CD4-positive, alpha-beta T cell treated with Interleukin-6 for 4 hours (primary cell): ENCODE results near the gene TACC2.

Experiments
- DNase-seq: peaks from one replicate; pipeline ENCODE4 v3.0.0-alpha.2; 2020; ENCODE audit warnings: mixed read lengths

The TACC2 gene

DNA sequence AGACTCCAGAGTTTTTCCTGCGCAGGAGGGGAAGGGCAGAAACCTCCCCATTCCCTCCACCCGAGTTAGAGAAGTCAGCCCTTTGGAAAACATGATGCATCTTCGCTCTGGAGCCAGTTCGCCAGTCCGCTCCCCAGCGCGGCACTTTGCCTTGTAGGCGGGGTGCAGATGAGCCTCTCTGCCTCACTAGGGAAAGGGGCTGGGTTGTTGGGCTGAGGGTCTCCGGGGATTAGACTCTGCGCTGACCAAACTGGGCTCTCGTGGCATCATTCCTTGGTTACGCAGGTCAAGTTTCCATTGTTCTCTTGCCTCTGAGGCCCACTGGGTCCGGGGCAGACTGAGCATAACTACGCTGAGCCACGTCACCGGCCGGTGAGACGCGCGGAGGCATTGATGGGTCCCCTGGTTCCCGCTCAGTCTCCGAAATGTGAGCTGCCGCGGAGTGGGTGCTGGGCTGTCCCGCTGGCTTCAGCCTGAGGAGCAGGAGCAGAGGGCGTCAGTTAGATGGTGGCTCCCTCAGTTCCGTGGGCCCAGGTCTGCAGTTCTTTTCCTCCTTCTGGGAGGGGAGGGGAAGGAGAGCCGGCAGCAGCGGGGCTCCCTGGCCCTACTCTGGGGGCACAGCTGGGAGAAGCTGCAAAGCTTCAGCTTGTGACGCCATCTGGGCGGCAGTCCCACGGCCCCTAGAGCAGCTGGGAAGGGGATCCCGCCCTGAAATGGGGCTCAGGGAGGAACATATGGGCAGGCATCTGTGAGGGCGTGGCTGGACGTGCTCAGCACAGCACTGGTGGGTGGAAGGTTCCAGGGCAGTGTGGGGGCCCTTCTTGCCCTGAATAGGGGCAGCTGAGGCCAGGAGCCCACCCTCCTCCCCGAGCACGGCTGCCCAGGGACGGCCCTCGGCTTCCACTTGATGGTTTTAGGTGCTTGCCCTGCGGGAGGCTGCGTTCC lies 160.9 kb downstream of the TACC2 start:
- no peak for DNase-seq

DNA sequence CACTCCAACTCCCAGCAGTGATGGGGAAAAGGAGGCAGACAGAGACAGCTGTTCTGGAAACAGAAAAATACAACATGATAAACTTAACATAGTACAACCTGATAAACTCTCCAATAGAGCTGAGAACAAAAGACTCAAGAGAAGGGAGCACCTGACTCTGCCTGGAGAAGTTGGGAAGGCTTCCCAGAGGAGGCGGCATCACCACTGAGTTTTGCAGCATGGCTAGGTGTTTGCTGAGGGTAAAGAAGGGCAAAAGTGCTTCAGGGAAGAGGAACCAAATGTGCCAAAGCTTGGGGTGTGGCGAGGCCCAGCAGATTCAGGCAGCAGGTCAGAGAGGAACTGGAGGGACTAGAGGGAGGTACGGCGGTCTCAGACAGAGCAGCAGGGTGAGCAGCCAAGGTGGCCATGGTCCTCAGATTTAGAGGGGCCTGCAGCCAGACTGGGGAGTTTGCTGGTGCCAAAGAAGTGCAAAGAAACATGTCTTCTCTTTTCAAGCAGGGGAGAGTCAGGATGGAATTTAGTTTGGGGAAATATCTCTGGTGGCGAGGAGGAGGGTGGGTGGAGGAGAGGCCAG lies 162.2 kb downstream of the TACC2 start:
- no peak for DNase-seq

- DNase-seq = no peak
These were observed 163.6 kb downstream of the TACC2 start for GRCh38 chr10:122152544-122152943.

GRCh38 chr10:122154031-122154544 lies 165.1 kb downstream of the TACC2 start:
- no peak for DNase-seq

GRCh38 chr10:122154545-122155366 lies 165.8 kb downstream of the TACC2 start:
- DNase-seq = no peak

DNA sequence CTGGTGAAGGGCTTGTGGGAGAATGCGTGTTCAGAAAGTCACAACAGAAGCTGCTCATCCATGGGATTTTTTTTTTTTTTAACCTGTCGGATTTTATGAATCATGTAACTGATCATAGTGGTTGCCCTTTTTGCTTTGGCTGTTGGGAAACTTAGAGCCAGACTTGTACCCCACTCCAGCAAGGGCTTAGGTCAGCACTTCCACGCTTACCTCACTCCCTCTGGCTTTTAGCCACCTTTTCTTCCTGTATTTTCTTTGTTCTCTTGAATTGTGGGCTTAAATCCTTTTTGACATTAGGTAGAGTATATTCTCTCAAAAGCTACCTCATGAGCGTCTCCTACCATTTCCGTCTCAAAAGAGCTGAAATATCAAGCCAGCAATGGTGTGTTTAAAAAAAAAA lies 168.5 kb downstream of the TACC2 start:
- DNase-seq = no peak

- DNase-seq = no peak
These were observed 169.4 kb downstream of the TACC2 start for GRCh38 chr10:122158362-122158761.

GRCh38 chr10:122159141-122159970 lies 170.4 kb downstream of the TACC2 start:
- DNase-seq = no peak

DNA sequence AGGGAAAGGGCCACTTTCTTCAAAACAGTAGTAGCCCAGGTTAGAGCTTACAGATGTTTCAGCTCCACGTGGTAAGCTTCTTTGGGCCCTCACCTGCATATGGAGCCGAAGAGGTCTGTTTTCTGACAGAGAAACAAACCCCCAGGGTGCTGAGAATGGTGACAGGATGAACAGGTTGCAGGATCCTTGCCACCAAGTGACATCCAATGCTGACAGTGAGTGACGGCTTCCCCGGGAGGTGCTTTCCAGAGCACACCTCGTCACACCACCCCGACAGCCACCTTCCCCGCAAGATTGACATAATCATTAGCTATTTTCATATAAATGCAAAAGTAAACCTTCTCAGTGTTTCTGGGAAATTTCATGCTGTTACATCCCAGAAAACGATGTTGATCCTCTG lies 172.8 kb downstream of the TACC2 start:
- DNase-seq = no peak

DNA sequence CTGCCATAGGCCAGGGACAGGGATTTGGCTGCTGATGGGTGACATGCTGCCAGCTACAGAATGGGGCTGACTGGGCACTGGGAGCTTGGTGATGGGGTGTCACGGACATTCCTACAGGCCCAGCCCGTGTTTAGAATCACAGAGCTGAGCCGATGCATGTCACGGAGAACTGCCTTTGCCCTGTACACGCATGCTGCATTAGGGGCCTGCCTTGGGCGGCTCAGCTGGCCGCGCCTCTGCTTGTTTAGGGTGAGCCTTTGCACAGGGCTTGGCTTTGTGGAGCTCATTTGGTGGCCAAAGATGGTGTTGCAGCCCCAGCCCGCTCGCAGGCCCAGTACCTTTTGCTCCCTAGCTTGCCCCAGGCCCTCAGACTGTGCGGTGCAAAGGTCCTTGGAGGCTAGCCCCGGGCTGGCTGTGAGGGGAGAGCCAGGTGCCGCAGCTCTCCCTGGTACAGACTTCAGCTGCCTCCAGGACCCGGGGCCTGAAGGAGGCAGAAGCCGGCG lies 173.8 kb downstream of the TACC2 start:
- DNase-seq = no peak

GRCh38 chr10:122163174-122164022 lies 174.4 kb downstream of the TACC2 start:
- no peak for DNase-seq

- no peak for DNase-seq
These were observed 175.1 kb downstream of the TACC2 start for GRCh38 chr10:122164023-122164601.

GRCh38 chr10:122164815-122165483 lies 176.0 kb downstream of the TACC2 start:
- DNase-seq = no peak

GRCh38 chr10:122165484-122166276 lies 176.7 kb downstream of the TACC2 start:
- no peak for DNase-seq

DNA sequence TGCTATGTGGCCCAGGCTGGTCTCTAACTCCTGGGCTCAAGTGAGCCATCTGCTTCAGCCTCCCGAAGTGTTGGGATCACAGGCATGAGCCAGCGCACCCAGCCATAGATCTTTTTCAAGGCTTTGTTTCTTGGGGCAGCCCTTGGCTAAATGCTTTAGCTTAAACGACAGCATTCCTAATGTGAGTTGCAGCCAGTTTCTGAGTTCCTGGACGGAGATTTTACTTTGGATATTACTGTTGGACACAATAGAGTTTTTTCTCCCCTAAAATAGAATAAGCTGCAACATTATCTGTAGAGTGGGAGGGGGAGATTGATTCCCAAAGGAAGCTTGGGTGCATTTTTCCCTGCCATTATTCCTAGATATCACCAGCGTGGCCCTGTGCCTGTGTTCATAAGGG lies 179.1 kb downstream of the TACC2 start:
- DNase-seq = no peak

DNA sequence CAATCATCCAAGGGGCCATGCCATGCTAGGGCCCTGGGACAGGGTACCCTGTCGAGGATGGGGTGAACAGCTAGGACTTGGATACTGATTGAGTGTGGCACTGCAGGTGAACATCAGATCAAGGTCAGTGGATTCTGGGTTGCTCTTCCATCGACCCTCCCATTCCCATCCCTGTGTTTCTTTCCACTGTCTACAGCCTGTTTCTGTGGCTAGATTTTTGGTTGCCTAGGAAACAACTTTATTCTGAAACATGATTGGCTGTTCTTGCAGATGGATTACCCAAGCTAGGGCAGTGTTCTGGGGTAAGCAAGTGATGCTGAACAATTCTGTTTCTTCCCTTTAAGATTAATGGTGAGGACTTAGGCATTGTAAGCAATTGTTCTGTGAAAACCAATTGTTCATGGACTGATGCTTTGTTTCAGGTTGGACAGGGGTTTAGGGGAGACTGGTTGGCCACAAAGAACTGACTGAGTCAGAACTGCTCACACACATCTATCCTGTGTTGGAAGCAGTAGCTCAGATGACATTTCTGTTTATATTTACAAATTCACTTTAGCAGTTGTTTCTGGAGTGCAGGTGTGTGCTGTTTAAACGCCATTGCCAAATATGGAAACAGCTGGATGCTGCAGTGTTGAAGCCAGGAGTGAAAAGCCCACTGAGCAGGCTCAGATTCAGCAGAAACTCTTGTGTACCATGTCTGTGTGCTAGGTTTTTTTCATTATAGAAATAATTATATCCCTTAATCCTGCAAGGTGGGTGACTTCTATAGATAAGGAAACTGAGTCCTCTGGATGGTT lies 179.8 kb downstream of the TACC2 start:
- DNase-seq = no peak

GRCh38 chr10:122170802-122171201 lies 181.8 kb downstream of the TACC2 start:
- DNase-seq = no peak

DNA sequence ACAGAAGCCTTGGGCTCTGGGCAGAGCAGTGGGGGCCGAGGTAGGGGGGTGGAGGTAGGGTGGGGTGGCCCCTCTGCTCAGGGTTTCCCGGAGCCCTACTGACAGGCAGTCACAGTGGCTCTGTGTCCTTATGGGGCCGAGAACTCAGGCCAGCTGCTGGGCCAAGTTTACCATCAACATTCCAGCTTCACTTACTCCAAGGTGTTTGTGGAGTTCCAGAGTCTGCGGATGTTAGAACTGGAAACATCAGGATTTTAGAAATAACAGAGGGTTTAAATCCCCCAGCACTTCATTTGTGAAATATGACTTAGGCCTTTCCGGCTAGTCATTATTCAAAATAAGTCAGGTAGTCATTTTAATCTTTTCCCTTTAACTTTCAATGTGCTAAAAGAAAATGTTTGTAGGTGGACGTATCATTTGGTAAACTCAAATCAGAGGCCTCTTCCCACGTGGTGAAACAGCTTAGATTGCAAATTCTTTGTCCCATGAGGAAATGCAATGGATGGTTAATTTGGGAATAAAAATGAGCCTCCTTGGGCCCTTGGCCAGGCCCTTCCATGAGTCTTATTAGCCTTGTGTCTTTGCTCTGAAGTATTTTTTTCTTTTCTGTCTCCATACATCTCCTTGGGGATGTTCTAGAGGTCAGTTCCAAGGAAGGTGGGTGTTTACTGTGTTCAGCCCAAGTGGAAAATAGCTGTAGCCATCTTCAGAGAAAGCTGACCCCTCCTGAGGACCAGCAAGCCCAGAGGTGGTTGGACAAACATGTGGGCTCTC lies 182.5 kb downstream of the TACC2 start:
- no peak for DNase-seq
